Aorta (tissue), 5 donors: ENCODE measurements around the gene EFCAB8. TPM values are rescaled to one million over a fixed set of nuclear protein-coding genes. Genes with fewer than 3 reads are reported as not detected.

Experiments
- ATAC-seq: fragments of 200-7000 bp; cut with Tn5 transposase; one replicate; pipeline ENCODE4 v1.9.1; 2022; ENCODE audit warnings: moderate library complexity; ENCODE audit not compliant: low FRiP score
- DNase-seq, 2 donors: peaks; one replicate each; pipeline ENCODE4 v3.0.0-alpha.2; 2020
- H3K27ac ChIP-seq, 2 donors: one replicate each; pipeline ENCODE4 v1.5.1; 2013; ENCODE audit warnings: low read length in 2 of 2, mild to moderate bottlenecking in 2 of 2, moderate library complexity in 2 of 2, control low read depth in 1 of 2, inconsistent platforms in 1 of 2, low read depth in 1 of 2
- H3K27me3 ChIP-seq, 2 donors: one replicate each; pipeline ENCODE4 v1.6.1; 2013; ENCODE audit warnings: control low read depth in 1 of 2, low read length in 1 of 2, mild to moderate bottlenecking in 1 of 2, moderate library complexity in 1 of 2; ENCODE audit not compliant: insufficient read depth in 2 of 2, control insufficient read depth in 1 of 2
- H3K36me3 ChIP-seq, 2 donors: one replicate each; pipeline ENCODE4 v1.6.1; 2013; ENCODE audit warnings: control low read depth in 1 of 2, low read length in 1 of 2, mild to moderate bottlenecking in 1 of 2; ENCODE audit not compliant: insufficient read depth in 2 of 2, control insufficient read depth in 1 of 2
- H3K4me1 ChIP-seq, 2 donors: one replicate each; pipeline ENCODE4 v1.6.1; 2013; ENCODE audit warnings: low read length in 2 of 2, control low read depth in 1 of 2, mild to moderate bottlenecking in 1 of 2, moderate library complexity in 1 of 2; ENCODE audit not compliant: insufficient read depth in 2 of 2, control insufficient read depth in 1 of 2
- H3K4me3 ChIP-seq, 2 donors: one replicate each; pipeline ENCODE4 v1.5.1; 2013; ENCODE audit warnings: low read length in 2 of 2, control low read depth in 1 of 2, mild to moderate bottlenecking in 1 of 2
- H3K9me3 ChIP-seq: one replicate; pipeline ENCODE4 v1.6.1; 2013; ENCODE audit warnings: mild to moderate bottlenecking, low read length; ENCODE audit not compliant: control insufficient read depth
- WGBS, 2 donors: extraction: QIAGEN DNeasy Blood & Tissue Kit; methylation state at CpG; one replicate each; pipeline ENCODE4 v1.1.7; 2013; 5-methylcytosine and 5-hydroxymethylcytosine counted together
- intact Hi-C, 2 donors: fragments of 100-400 bp; cut with DNase I; formaldehyde crosslinking; loops; one replicate each; pipeline versions ENCODE4 v1.14.2 to v1.15.0; 2022
- polyA plus RNA-seq, 2 donors: library from polyadenylated mRNA; stranded (reverse); fragments of 200-250 nt; gene quantifications; one replicate each; pipeline ENCODE4 v1.2.3, GENCODE V29; 2013
- total RNA-seq, 2 donors: library from RNA; stranded (reverse); fragmentation: NEBNext Ultra II Directional; extraction: Animal tissue kit (Norgen Biotek cat#: 25700); gene quantifications; one replicate each; pipeline ENCODE4 v1.2.1, GENCODE V29; 2021
- donor health status: healthy with polysubstance abuse.
- donor health status: Bipolar disorder and iron deficiency.
- donor health status: DM: no; HTN: no; CAD: no.
- donor health status: DM: no; HTN: no; CAD: no.
- donor health status: DM: yes; HTN: yes; CAD: no.

Gene EFCAB8
- total and polyA plus RNA-seq, 4 donors: 0.13 to 1.1 (median 0.81) TPM; not detected in 1

- H3K9me3 ChIP-seq: no peaks in the 10 kb centered on the region
- ATAC-seq (no peak), DNase-seq (peak in 1 of 2 donors; percentile 27)
- no peaks in the 10 kb centered on the region for H3K36me3 ChIP-seq
- intact Hi-C loops: loop anchor here in 1 of 2 donors (10.0 kb wide), 1 partner anchor 387 kb away; no protein-coding TSS in a partner anchor
- no peaks in the 10 kb centered on the region for H3K27me3 ChIP-seq
- H3K27ac ChIP-seq: no peak overlapping the region
- WGBS, 2 donors: 72 to 76% methylated on average over 13 of the region's 13 CpGs
- no peak overlapping the region for H3K4me3 ChIP-seq
- H3K4me1 ChIP-seq: no peaks in the 10 kb centered on the region
Measured at GRCh38 chr20:32907886-32908285, 49.2 kb downstream of the EFCAB8 start.

GRCh38 chr20:32908334-32909292 is 49.9 kb downstream of the EFCAB8 start:
- Histone ChIP-seq H3K4me1 (no peaks in the 10 kb centered on the region), H3K27ac (no peak overlapping the region), H3K36me3 (no peaks in the 10 kb centered on the region), H3K27me3 (no peaks in the 10 kb centered on the region), H3K4me3 (no peak overlapping the region), H3K9me3 (no peaks in the 10 kb centered on the region)
- DNase-seq (peak; percentile 33 to 51), ATAC-seq (no peak)
- 74 to 80% methylated on average over 18 to 19 of the region's 19 CpGs for WGBS, 2 donors
- intact Hi-C loops: loop anchor here in 1 of 2 donors (10.0 kb wide), 1 partner anchor 386 kb away; no protein-coding TSS in a partner anchor

- no peaks in the 10 kb centered on the region for H3K27me3 ChIP-seq
Measured at GRCh38 chr20:32909451-32909850, 50.7 kb downstream of the EFCAB8 start.

GRCh38 chr20:32909896-32910571 is 51.3 kb downstream of the EFCAB8 start:
- H3K4me1 ChIP-seq: no peaks in the 10 kb centered on the region
- H3K36me3 ChIP-seq: no peaks in the 10 kb centered on the region
- ATAC-seq: no peak
- peak; percentile 20 to 63 for DNase-seq
- intact Hi-C loops: loop anchor here in 1 of 2 donors (10.0 kb wide), 1 partner anchor 385 kb away; no protein-coding TSS in a partner anchor
- H3K9me3 ChIP-seq: peaks cover 2% of the 10 kb centered on the region
- H3K27me3 ChIP-seq: no peaks in the 10 kb centered on the region
- no peak overlapping the region for H3K4me3 ChIP-seq
- no peak overlapping the region for H3K27ac ChIP-seq
- WGBS, 2 donors: 92 to 93% methylated on average over 14 of the region's 14 CpGs

More at GRCh38 chr20:32909451-32909850, 50.7 kb downstream of the EFCAB8 start:
- intact Hi-C loops: loop anchor here in 1 of 2 donors (10.0 kb wide), 1 partner anchor 385 kb away; no protein-coding TSS in a partner anchor
- H3K4me1 ChIP-seq: no peaks in the 10 kb centered on the region
- no peaks in the 10 kb centered on the region for H3K36me3 ChIP-seq
- peak; percentile 2 to 63 for DNase-seq
- H3K4me3 ChIP-seq: no peak overlapping the region
- no peak overlapping the region for H3K27ac ChIP-seq
- ATAC-seq: no peak
- 87 to 91% methylated on average over 9 of the region's 9 CpGs for WGBS, 2 donors
- peaks cover 2% of the 10 kb centered on the region for H3K9me3 ChIP-seq

- intact Hi-C loops: no loop called here
- H3K4me3 ChIP-seq: no peak overlapping the region
- WGBS, 2 donors: 61 to 64% methylated on average over 13 of the region's 13 CpGs
- H3K36me3 ChIP-seq: no peaks in the 10 kb centered on the region
- ATAC-seq: no peak
- no peaks in the 10 kb centered on the region for H3K27me3 ChIP-seq
- peak; percentile 23 to 36 for DNase-seq
- peaks cover 2% of the 10 kb centered on the region for H3K9me3 ChIP-seq
- no peak overlapping the region for H3K27ac ChIP-seq
- no peaks in the 10 kb centered on the region for H3K4me1 ChIP-seq
Measured at GRCh38 chr20:32911355-32911754, 52.6 kb downstream of the EFCAB8 start.

GRCh38 chr20:32912688-32913087 is 54.0 kb downstream of the EFCAB8 start:
- no peak for ATAC-seq
- no peaks in the 10 kb centered on the region for H3K36me3 ChIP-seq
- H3K27me3 ChIP-seq: no peaks in the 10 kb centered on the region
- H3K9me3 ChIP-seq: peaks cover 2% of the 10 kb centered on the region
- H3K27ac ChIP-seq: no peak overlapping the region
- intact Hi-C loops: no loop called here
- H3K4me3 ChIP-seq: no peak overlapping the region
- WGBS, 2 donors: 96 to 98% methylated on average over 1 of the region's 1 CpG
- no peaks in the 10 kb centered on the region for H3K4me1 ChIP-seq
- DNase-seq: no peak

- Histone ChIP-seq H3K4me3 (no peak overlapping the region), H3K9me3 (peaks cover 2% of the 10 kb centered on the region), H3K36me3 (no peaks in the 10 kb centered on the region), H3K4me1 (no peaks in the 10 kb centered on the region), H3K27me3 (no peaks in the 10 kb centered on the region), H3K27ac (no peak overlapping the region)
- intact Hi-C loops: no loop called here
- DNase-seq (peak in 1 of 2 donors; percentile 46), ATAC-seq (no peak)
- 91 to 94% methylated on average over 1 of the region's 1 CpG for WGBS, 2 donors
Measured at GRCh38 chr20:32914031-32914430, 55.3 kb downstream of the EFCAB8 start.

- peaks cover 2% of the 10 kb centered on the region for H3K9me3 ChIP-seq
- no peaks in the 10 kb centered on the region for H3K27me3 ChIP-seq
- WGBS, 2 donors: 71 to 82% methylated on average over 9 of the region's 9 CpGs
- DNase-seq (peak in 1 of 2 donors; percentile 34), ATAC-seq (no peak)
- no peaks in the 10 kb centered on the region for H3K4me1 ChIP-seq
- no peak overlapping the region for H3K4me3 ChIP-seq
- no peaks in the 10 kb centered on the region for H3K36me3 ChIP-seq
- intact Hi-C loops: no loop called here
- no peak overlapping the region for H3K27ac ChIP-seq
Measured at GRCh38 chr20:32917191-32917950, 58.6 kb downstream of the EFCAB8 start.
